Transverse colon (tissue), 4 donors: ENCODE results near the gene IGFBP6. TPM values are rescaled to one million over a fixed set of nuclear protein-coding genes. Genes with fewer than 3 reads are reported as not detected.

Source experiments
- DNase-seq: peaks from one replicate; pipeline ENCODE4 v3.0.0-alpha.2; 2019
- H3K27ac ChIP-seq, 4 donors: fragments of 200-600 bp; sonication (generic); 2 replicates each; pipeline ENCODE4 v1.5.1; 2016 to 2018; ENCODE audit warnings: inconsistent platforms in 4 of 4
- H3K27me3 ChIP-seq: fragments of 200-600 bp; sonication (generic); 2 replicates; pipeline ENCODE4 v1.5.1; 2017; ENCODE audit warnings: inconsistent platforms
- H3K36me3 ChIP-seq, 4 donors: fragments of 200-600 bp; sonication (generic); 2 replicates each; pipeline ENCODE4 v1.5.1; 2017 to 2019; ENCODE audit warnings: inconsistent platforms in 4 of 4
- H3K4me1 ChIP-seq, 4 donors: fragments of 200-600 bp; sonication (generic); 2 replicates each; pipeline ENCODE4 v1.5.1; 2017 to 2020; ENCODE audit warnings: inconsistent platforms in 4 of 4
- H3K4me3 ChIP-seq, 4 donors: fragments of 200-600 bp; sonication (generic); 1 replicate in 1 of 4; 2 replicates in 3 of 4; pipeline versions ENCODE4 v1.5.1 to v1.6.1; 2017 to 2019; ENCODE audit warnings: inconsistent platforms in 4 of 4
- H3K9me3 ChIP-seq, 2 donors: fragments of 200-600 bp; sonication (generic); 2 replicates each; pipeline ENCODE4 v1.5.1; 2017 to 2019; ENCODE audit warnings: inconsistent platforms in 2 of 2
- CTCF ChIP-seq, 5 experiments: fragments of 200-600 bp in 3 of 5; fragments of 450-650 bp in 2 of 5; sonication (generic) in 3 of 5; IDR thresholded peaks; 1 replicate in 2 of 5; 2 replicates in 3 of 5; pipeline ENCODE4 v1.5.1; 2016 to 2017; ENCODE audit warnings: antibody characterized with exemption in 5 of 5, inconsistent platforms in 3 of 5, mild to moderate bottlenecking in 2 of 5, moderate library complexity in 1 of 5
- EP300 ChIP-seq: sonication (generic); formaldehyde crosslinking; IDR thresholded peaks from one replicate; pipeline ENCODE4 v1.6.1; 2017; ENCODE audit warnings: antibody characterized with exemption, low read depth
- POLR2A ChIP-seq: fragments of 450-650 bp; IDR thresholded peaks from one replicate; pipeline ENCODE4 v1.6.1; 2016; ENCODE audit warnings: antibody characterized with exemption, mild to moderate bottlenecking, moderate library complexity
- POLR2AphosphoS5 ChIP-seq, 3 donors: sonication (generic); formaldehyde crosslinking; IDR thresholded peaks; one replicate each; pipeline ENCODE4 v1.6.1; 2016; ENCODE audit warnings: antibody characterized with exemption in 3 of 3
- WGBS, 2 donors: methylation state at CpG; one replicate each; pipeline ENCODE4 v1.1.5; 2018; ENCODE audit warnings: low coverage in 1 of 2; 5-methylcytosine and 5-hydroxymethylcytosine counted together
- in situ Hi-C, 4 donors: fragments of 200-750 bp; cut with MboI; loops; one replicate each; pipeline versions ENCODE4 v1.15.0 to v1.15.1; 2017; ENCODE audit warnings: low sequenced_read_pairs in 3 of 4, low pct_ligation_motif_present in 1 of 4, low pct_unique_long_range_greater_than_20kb in 1 of 4
- intact Hi-C: fragments of 100-400 bp; cut with DNase I; formaldehyde crosslinking; loops from one replicate; pipeline ENCODE4 v1.15.1; 2023; ENCODE audit warnings: low total_unique reads
- total RNA-seq, 4 donors: library from RNA; depleted of rRNA; stranded (reverse); fragments of >200 nt; gene quantifications; one replicate each; pipeline ENCODE4 v1.1.0, GENCODE V29; 2016

Gene IGFBP6
- total RNA-seq, 4 donors from 2014 or later: 38.5 to 106 (median 94.5) TPM

DNA sequence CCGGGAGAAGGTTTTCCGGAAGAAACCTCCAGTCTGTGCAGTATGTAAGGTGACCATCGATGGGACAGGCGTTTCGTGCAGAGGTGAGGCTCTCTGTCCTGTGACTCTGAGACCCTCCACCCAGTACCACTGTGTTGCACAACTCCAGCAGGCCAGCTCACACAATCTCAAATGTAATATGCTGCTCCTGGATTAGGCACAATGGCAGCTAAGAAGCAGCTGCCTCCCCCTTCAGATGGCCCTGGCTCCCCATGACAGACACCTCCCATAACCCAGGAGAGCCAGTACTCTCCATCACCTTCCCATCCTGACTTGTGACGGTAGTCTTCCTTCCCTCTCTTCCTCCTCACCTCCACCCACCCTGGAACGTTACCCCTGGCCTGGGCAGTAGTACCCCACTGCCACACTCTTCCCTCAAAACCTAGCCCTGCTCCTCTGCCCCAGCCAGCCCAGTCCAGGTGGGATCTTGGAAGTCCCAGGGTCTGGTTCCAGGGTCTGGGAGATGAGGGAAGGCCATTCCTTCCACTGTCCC is 45.5 kb upstream of the IGFBP6 start:
- DNase-seq: no peak
- Histone ChIP-seq H3K4me3 (peak overlapping the region in 2 of 4 donors; percentile 3 to 57), H3K36me3 (no peaks in the 10 kb centered on the region), H3K9me3 (no peaks in the 10 kb centered on the region), H3K4me1 (peaks cover 34 to 78% (median 65%) of the 10 kb centered on the region in 4 donors), H3K27ac (peak overlapping the region; percentile 89 to 98 (median 96)), H3K27me3 (no peaks in the 10 kb centered on the region)
- 7 to 53% methylated on average over 2 to 7 of the region's 7 CpGs for WGBS, 2 donors
- in situ Hi-C loops: loop anchor here in 2 of 4 donors (25.0 kb wide), 2 partner anchors 135 to 235 kb away; partner anchors contain the start of genes CSAD (in 1 of the 2), MYG1 (in 1 of the 2), PFDN5 (in 1 of the 2) and ZNF740 (in 1 of the 2)
- intact Hi-C loops: no loop called here
- TF ChIP-seq POLR2A (no peak), POLR2AphosphoS5 (IDR thresholded peaks at IDR 0.05) (no peak), EP300 (no peak), CTCF (IDR thresholded peaks at IDR 0.05) (no peak)

GRCh38 chr12:53052419-53053217 is 44.8 kb upstream of the IGFBP6 start:
- WGBS, 2 donors: 8 to 48% methylated on average over 4 to 11 of the region's 11 CpGs
- Histone ChIP-seq H3K4me3 (peak overlapping the region in 2 of 4 donors; percentile 3 to 57), H3K27me3 (no peaks in the 10 kb centered on the region), H3K36me3 (no peaks in the 10 kb centered on the region), H3K27ac (peak overlapping the region; percentile 89 to 98 (median 96)), H3K9me3 (no peaks in the 10 kb centered on the region), H3K4me1 (peaks cover 34 to 78% (median 64%) of the 10 kb centered on the region in 4 donors)
- intact Hi-C loops: no loop called here
- in situ Hi-C loops: loop anchor here in 2 of 4 donors (25.0 kb wide), 2 partner anchors 135 to 235 kb away; partner anchors contain the start of genes CSAD (in 1 of the 2), MYG1 (in 1 of the 2), PFDN5 (in 1 of the 2) and ZNF740 (in 1 of the 2)
- peak; percentile 56 to 72 (median 71) for TF ChIP-seq POLR2AphosphoS5 (IDR thresholded peaks at IDR 0.05)
- TF ChIP-seq EP300: no peak
- peak; percentile 90 for DNase-seq

- in situ Hi-C loops (loop anchor here in 2 of 4 donors (25.0 kb wide), 2 partner anchors 134 to 234 kb away; partner anchors contain the start of genes CSAD (in 1 of the 2), MYG1 (in 1 of the 2), PFDN5 (in 1 of the 2) and ZNF740 (in 1 of the 2)), intact Hi-C loops (no loop called here)
- WGBS, 2 donors: 28% methylated on average over 11 of the region's 16 CpGs; no CpG with 5 or more reads in 1 of the 2 donors
- Histone ChIP-seq H3K4me1 (peaks cover 26 to 69% (median 55%) of the 10 kb centered on the region in 4 donors), H3K36me3 (no peaks in the 10 kb centered on the region), H3K27ac (peak overlapping the region; percentile 89 to 98 (median 96)), H3K9me3 (no peaks in the 10 kb centered on the region), H3K27me3 (no peaks in the 10 kb centered on the region), H3K4me3 (peak overlapping the region; percentile 18 to 57 (median 42))
- peak in 2 of 3 donors; percentile 38 to 57 for TF ChIP-seq POLR2AphosphoS5 (IDR thresholded peaks at IDR 0.05)
- no peak for TF ChIP-seq POLR2A
- TF ChIP-seq CTCF (IDR thresholded peaks at IDR 0.05): peak; percentile 66 to 95 (median 75)
- peak; percentile 90 for DNase-seq
Measured at GRCh38 chr12:53053218-53054111, 44.0 kb upstream of the IGFBP6 start.

DNA sequence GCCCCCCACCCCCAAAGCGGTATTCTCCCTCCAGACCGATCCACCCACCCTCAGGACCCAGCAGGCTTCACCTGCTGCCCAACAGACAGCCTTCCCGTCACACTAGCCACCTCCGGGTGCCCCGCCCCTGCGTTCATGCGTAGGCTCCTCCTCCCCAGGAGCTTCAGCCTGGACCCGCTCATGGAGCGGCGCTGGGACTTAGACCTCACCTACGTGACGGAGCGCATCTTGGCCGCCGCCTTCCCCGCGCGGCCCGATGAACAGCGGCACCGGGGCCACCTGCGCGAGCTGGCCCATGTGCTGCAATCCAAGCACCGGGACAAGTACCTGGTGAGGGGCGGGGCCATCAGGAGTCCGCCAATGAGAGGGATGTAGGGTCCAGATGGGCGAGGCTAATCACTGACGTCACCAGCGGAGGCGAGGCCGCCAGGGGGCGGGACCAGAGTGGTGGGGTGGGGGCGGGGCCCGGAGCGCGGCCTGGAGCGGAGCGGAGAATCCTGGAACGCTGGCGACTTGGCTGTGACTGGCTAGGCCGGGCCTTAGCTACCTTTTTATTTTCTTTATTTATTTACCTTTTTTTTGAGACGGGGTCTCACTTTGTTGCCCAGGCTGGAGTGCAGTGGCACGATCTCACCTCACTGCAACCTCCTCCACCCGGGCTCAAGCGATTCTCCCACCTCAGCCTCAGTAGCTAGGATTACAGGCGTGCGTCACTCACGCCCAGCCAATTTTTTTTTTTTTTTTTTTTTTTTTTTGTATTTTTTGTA is 43.2 kb upstream of the IGFBP6 start:
- Histone ChIP-seq H3K4me1 (peaks cover 22 to 61% (median 47%) of the 10 kb centered on the region in 4 donors), H3K36me3 (no peaks in the 10 kb centered on the region), H3K9me3 (no peaks in the 10 kb centered on the region), H3K27me3 (no peaks in the 10 kb centered on the region), H3K4me3 (peak overlapping the region; percentile 18 to 57 (median 42)), H3K27ac (peak overlapping the region; percentile 89 to 98 (median 96))
- in situ Hi-C loops: loop anchor here in 2 of 4 donors (25.0 kb wide), 2 partner anchors 133 to 233 kb away; partner anchors contain the start of genes CSAD (in 1 of the 2), MYG1 (in 1 of the 2), PFDN5 (in 1 of the 2) and ZNF740 (in 1 of the 2)
- TF ChIP-seq POLR2AphosphoS5 (IDR thresholded peaks at IDR 0.05): peak; percentile 78 to 89 (median 89)
- no peak for TF ChIP-seq EP300
- TF ChIP-seq CTCF (IDR thresholded peaks at IDR 0.05): peak in 2 of 5 experiments; percentile 14
- peak; percentile 81 for TF ChIP-seq POLR2A
- 3 to 5% methylated on average over 12 to 40 of the region's 48 CpGs for WGBS, 2 donors
- DNase-seq: peak; percentile 97
- intact Hi-C loops: no loop called here
